ENCODE data around the gene FLT1. TPM values are rescaled to one million over a fixed set of nuclear protein-coding genes. Genes with fewer than 3 reads are reported as not detected.

Gene FLT1
- total and polyA plus RNA-seq, 3 experiments from 2014 or later: 2.4 to 2.7 TPM; not detected in 1

DNA sequence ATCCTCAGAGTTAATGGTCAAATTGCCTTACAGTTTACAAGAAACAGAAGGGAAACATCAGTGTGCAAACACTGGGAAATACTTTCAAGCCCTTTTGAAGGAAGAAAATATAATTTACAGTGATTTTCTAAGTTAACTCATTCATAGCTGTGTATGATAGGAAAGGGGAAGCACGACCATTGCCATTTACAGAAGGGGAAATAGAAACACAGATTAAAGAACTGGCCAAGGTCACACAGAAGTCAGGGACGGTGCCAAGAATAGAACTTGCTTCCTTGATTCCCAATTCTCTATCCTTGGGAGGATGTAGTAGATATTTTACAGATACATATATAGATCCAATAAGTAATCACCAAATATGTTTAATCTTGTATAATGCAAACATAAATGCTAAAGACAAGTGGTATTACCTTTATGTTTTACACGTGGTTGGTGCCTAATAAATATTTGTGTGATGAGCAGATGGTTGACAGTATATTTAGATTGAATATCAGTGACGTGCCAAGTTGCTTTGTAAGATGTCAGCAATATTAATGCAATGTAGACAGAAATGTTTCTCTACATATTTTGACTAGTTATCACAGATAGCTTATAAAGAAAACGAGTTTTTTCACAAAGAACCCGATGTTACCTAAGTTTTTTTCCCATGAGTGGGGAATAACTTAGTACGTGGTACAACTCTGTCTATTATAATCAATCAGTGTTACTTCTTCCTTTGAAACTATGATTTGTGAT lies 73.1 kb downstream of the FLT1 start:
- POLR2A ChIA-PET: no interaction called here

DNA sequence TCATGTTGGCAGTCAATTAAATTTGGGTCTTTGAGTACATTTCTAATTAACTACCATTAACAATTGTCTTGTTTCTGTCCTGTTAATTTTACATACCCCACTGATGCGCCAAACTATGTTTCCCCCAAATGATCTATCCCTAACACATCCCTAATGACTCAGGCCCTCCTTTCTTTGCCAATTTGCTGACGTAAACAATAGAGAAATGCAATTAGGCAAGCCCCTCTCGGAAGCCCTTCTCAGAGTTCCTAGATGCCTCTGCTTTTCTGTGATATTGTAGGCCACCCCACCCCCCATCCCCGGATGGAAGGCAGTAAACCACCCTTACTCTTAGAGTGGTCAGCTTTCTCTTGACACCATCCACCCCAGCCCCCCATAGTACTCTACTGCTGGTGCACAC lies 74.2 kb downstream of the FLT1 start:
- POLR2A ChIA-PET: no interaction called here
- H3K4me1 Mint-ChIP-seq: peaks cover 13 to 15% (median 15%) of the 10 kb centered on the region in 3 donors
- no peaks in the 10 kb centered on the region for H3K9me3 ChIP-seq (ENCODE audit: low read length)

More for the DNA sequence above, 73.1 kb downstream of the FLT1 start:
- H3K27ac Mint-ChIP-seq: no peak overlapping the region
- Histone ChIP-seq H3K4me1 (ENCODE audit: insufficient read depth, low read length) (peaks cover 11% of the 10 kb centered on the region), H3K27ac (ENCODE audit: low read depth, low read length) (no peak overlapping the region), H3K27me3 (ENCODE audit: insufficient read depth, low read length, poor library complexity, severe bottlenecking) (no peaks in the 10 kb centered on the region), H3K9me3 (ENCODE audit: low read length) (no peaks in the 10 kb centered on the region), H3K36me3 (ENCODE audit: insufficient read depth, low read length) (no peaks in the 10 kb centered on the region), H3K4me3 (ENCODE audit: low read length) (no peak overlapping the region)
- no peaks in the 10 kb centered on the region for H3K36me3 Mint-ChIP-seq
- no peaks in the 10 kb centered on the region for H3K9me3 Mint-ChIP-seq
- no peak for DNase-seq
- no peak overlapping the region for H3K4me3 Mint-ChIP-seq
- H3K4me1 Mint-ChIP-seq: peaks cover 13 to 15% (median 15%) of the 10 kb centered on the region in 3 donors
- CTCF ChIA-PET: no interaction called here
- peaks cover 0 to 24% of the 10 kb centered on the region in 2 donors for H3K27me3 Mint-ChIP-seq

DNA sequence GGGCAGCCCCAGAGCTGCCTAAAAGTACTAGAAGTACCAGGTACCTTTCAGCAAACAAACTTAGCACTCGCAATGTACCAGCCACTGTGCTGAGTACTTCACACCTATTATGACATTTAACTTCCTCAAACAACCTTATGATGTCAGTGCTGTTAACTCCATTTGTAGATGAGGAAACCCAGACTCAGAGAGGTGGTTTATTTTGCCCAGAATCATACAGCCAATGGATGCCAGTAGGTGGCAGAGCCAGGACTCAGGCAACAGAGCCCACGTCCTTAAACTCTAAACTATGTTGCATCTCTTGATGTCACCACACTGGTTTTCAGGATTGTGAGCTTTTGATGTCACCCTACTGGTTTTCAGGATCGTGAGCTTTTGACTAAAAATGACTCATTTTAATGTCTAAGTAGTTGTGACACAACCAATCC lies 78.9 kb downstream of the FLT1 start:
- no peak overlapping the region for H3K27ac ChIP-seq (ENCODE audit: low read depth, low read length)
- Mint-ChIP-seq H3K27ac (no peak overlapping the region), H3K4me3 (no peak overlapping the region), H3K4me1 (no peaks in the 10 kb centered on the region), H3K27me3 (peaks cover 0 to 30% of the 10 kb centered on the region in 2 donors), H3K9me3 (no peaks in the 10 kb centered on the region), H3K36me3 (no peaks in the 10 kb centered on the region)
- ChIA-PET POLR2A (no interaction called here), CTCF (no interaction called here)
- H3K4me1 ChIP-seq (ENCODE audit: insufficient read depth, low read length): no peaks in the 10 kb centered on the region
- no peak overlapping the region for H3K4me3 ChIP-seq (ENCODE audit: low read length)
- no peaks in the 10 kb centered on the region for H3K36me3 ChIP-seq (ENCODE audit: insufficient read depth, low read length)
- H3K9me3 ChIP-seq (ENCODE audit: low read length): no peaks in the 10 kb centered on the region
- DNase-seq: no peak
- no peaks in the 10 kb centered on the region for H3K27me3 ChIP-seq (ENCODE audit: insufficient read depth, low read length, poor library complexity, severe bottlenecking)

More for the DNA sequence above, 74.2 kb downstream of the FLT1 start:
- CTCF ChIA-PET: no interaction called here
- H3K4me3 ChIP-seq (ENCODE audit: low read length): no peak overlapping the region
- no peak overlapping the region for H3K27ac ChIP-seq (ENCODE audit: low read depth, low read length)
- DNase-seq: no peak
- Mint-ChIP-seq H3K27me3 (peaks cover 0 to 18% of the 10 kb centered on the region in 2 donors), H3K36me3 (no peaks in the 10 kb centered on the region), H3K4me3 (no peak overlapping the region), H3K9me3 (no peaks in the 10 kb centered on the region), H3K27ac (no peak overlapping the region)
- H3K27me3 ChIP-seq (ENCODE audit: insufficient read depth, low read length, poor library complexity, severe bottlenecking): no peaks in the 10 kb centered on the region
- peaks cover 11% of the 10 kb centered on the region for H3K4me1 ChIP-seq (ENCODE audit: insufficient read depth, low read length)
- no peaks in the 10 kb centered on the region for H3K36me3 ChIP-seq (ENCODE audit: insufficient read depth, low read length)

DNA sequence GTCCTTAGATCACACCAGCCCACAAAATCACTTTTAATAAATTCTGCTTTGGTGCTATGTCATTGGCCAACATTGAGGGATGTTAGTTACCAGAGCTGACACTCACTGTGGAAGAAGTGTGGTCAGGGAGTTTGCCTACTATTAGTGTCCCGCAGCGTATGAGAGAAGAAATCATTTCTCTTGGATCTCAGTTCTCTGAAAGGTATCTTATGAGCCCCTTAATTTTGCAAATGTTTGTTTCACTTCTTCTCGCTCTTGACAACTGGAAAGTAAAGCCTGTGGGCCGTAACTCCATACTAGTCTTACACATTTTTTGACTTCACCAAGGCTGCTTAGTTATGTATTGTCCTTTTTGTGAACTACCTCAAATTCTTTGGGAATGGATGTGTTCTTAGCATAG lies 80.9 kb downstream of the FLT1 start:
- H3K27me3 Mint-ChIP-seq: peaks cover 4 to 30% of the 10 kb centered on the region in 2 donors
- no peak overlapping the region for H3K4me3 ChIP-seq (ENCODE audit: low read length)
- no peaks in the 10 kb centered on the region for H3K36me3 Mint-ChIP-seq
- H3K9me3 ChIP-seq (ENCODE audit: low read length): no peaks in the 10 kb centered on the region
- H3K36me3 ChIP-seq (ENCODE audit: insufficient read depth, low read length): no peaks in the 10 kb centered on the region
- H3K4me3 Mint-ChIP-seq: no peak overlapping the region
- no peaks in the 10 kb centered on the region for H3K9me3 Mint-ChIP-seq
- POLR2A ChIA-PET: no interaction called here
- no peaks in the 10 kb centered on the region for H3K4me1 Mint-ChIP-seq
- DNase-seq: no peak
- no peaks in the 10 kb centered on the region for H3K27me3 ChIP-seq (ENCODE audit: insufficient read depth, low read length, poor library complexity, severe bottlenecking)
- H3K27ac Mint-ChIP-seq: no peak overlapping the region
- CTCF ChIA-PET: no interaction called here
- H3K27ac ChIP-seq (ENCODE audit: low read depth, low read length): no peak overlapping the region
- no peaks in the 10 kb centered on the region for H3K4me1 ChIP-seq (ENCODE audit: insufficient read depth, low read length)

DNA sequence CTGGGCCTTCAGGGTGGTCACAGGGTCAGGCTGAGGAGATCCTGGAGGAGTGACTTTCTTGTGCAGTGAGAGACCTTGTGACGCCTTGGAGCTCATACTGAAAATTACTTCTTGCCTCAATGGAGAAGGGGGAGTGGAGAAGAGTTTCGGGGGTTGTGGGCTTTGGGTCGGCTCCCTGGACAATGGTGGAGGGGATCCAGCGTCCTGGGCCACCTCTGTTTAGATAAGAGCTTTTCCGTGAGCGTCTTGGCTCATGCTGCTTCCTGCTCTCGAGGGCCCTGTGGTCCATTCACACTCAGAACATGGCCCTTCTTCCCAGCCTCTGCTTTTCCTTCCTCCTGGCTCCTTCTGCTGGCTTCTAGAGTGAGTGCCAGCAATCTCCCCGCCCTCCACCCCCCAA lies 81.9 kb downstream of the FLT1 start:
- Histone ChIP-seq H3K4me3 (ENCODE audit: low read length) (no peak overlapping the region), H3K9me3 (ENCODE audit: low read length) (no peaks in the 10 kb centered on the region), H3K27me3 (ENCODE audit: insufficient read depth, low read length, poor library complexity, severe bottlenecking) (no peaks in the 10 kb centered on the region), H3K4me1 (ENCODE audit: insufficient read depth, low read length) (no peaks in the 10 kb centered on the region), H3K36me3 (ENCODE audit: insufficient read depth, low read length) (no peaks in the 10 kb centered on the region), H3K27ac (ENCODE audit: low read depth, low read length) (no peak overlapping the region)
- peaks cover 4 to 30% of the 10 kb centered on the region in 2 donors for H3K27me3 Mint-ChIP-seq
- H3K4me3 Mint-ChIP-seq: no peak overlapping the region
- ChIA-PET CTCF (no interaction called here), POLR2A (no interaction called here)
- no peak overlapping the region for H3K27ac Mint-ChIP-seq
- H3K36me3 Mint-ChIP-seq: no peaks in the 10 kb centered on the region
- no peaks in the 10 kb centered on the region for H3K9me3 Mint-ChIP-seq
- DNase-seq: no peak
- peaks cover 0 to 6% (median 4%) of the 10 kb centered on the region in 3 donors for H3K4me1 Mint-ChIP-seq

DNA sequence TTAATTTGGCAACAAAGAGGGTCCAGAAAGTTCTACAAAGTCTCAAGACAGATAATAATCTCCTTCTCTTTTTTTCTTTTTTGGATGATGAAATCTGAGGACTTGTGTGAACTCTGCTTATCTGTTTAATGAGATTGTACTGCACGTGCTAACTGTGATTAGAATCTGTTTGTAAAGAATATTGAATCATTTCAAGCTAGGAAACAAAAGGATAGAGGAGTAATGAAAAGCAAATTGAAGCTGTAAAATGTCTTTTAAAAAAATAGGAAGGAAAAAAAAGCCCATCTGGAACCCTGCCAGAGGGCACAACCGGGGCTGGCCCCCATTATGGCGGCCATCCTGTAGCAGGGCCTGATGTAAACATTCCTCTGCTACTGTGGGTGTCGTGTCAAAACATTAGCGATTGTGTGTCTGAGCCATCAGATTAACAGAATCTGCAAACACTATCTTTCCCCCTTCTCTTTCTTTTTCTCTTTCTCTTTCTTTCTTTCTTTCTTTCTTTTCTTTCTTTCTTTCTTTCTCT lies 83.0 kb downstream of the FLT1 start:
- H3K36me3 ChIP-seq (ENCODE audit: insufficient read depth, low read length): no peaks in the 10 kb centered on the region
- Mint-ChIP-seq H3K9me3 (no peaks in the 10 kb centered on the region), H3K36me3 (no peaks in the 10 kb centered on the region), H3K27ac (no peak overlapping the region), H3K4me1 (peaks cover 0 to 6% (median 4%) of the 10 kb centered on the region in 3 donors), H3K4me3 (no peak overlapping the region), H3K27me3 (peaks cover 6 to 27% of the 10 kb centered on the region in 2 donors)
- no peaks in the 10 kb centered on the region for H3K4me1 ChIP-seq (ENCODE audit: insufficient read depth, low read length)
- no peak overlapping the region for H3K4me3 ChIP-seq (ENCODE audit: low read length)
- no peak overlapping the region for H3K27ac ChIP-seq (ENCODE audit: low read depth, low read length)
- no peaks in the 10 kb centered on the region for H3K9me3 ChIP-seq (ENCODE audit: low read length)
- POLR2A ChIA-PET: no interaction called here
- no peak for DNase-seq
- CTCF ChIA-PET: no interaction called here
- H3K27me3 ChIP-seq (ENCODE audit: insufficient read depth, low read length, poor library complexity, severe bottlenecking): no peaks in the 10 kb centered on the region

DNA sequence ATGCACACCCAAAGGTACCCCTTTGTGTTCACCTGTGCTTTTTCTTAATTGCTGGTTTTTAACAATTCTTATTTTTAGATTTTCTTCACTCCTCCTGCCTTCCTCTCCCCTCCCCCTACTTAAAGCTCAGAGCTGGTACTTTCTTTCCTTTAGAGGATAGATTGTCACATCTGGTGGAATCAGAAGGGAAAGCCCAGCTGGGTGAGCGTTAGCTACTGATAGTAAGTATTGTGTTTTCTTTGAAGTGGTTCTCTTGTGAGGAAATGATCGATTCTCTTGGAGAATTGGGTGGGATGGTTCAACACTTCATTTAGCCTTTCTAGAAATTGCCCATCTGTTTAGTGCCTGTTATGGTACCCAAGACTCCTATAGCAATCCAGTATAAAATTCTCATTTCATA lies 84.8 kb downstream of the FLT1 start:
- H3K27ac Mint-ChIP-seq: no peak overlapping the region
- no peaks in the 10 kb centered on the region for H3K9me3 ChIP-seq (ENCODE audit: low read length)
- no peaks in the 10 kb centered on the region for H3K36me3 Mint-ChIP-seq
- DNase-seq: no peak
- CTCF ChIA-PET: no interaction called here
- H3K27me3 ChIP-seq (ENCODE audit: insufficient read depth, low read length, poor library complexity, severe bottlenecking): no peaks in the 10 kb centered on the region
- H3K4me1 Mint-ChIP-seq: peaks cover 0 to 6% (median 4%) of the 10 kb centered on the region in 3 donors
- no peak overlapping the region for H3K4me3 ChIP-seq (ENCODE audit: low read length)
- peaks cover 6 to 23% of the 10 kb centered on the region in 2 donors for H3K27me3 Mint-ChIP-seq
- POLR2A ChIA-PET: no interaction called here
- H3K4me1 ChIP-seq (ENCODE audit: insufficient read depth, low read length): no peaks in the 10 kb centered on the region
- no peak overlapping the region for H3K27ac ChIP-seq (ENCODE audit: low read depth, low read length)
- no peaks in the 10 kb centered on the region for H3K9me3 Mint-ChIP-seq
- H3K36me3 ChIP-seq (ENCODE audit: insufficient read depth, low read length): no peaks in the 10 kb centered on the region
- no peak overlapping the region for H3K4me3 Mint-ChIP-seq

DNA sequence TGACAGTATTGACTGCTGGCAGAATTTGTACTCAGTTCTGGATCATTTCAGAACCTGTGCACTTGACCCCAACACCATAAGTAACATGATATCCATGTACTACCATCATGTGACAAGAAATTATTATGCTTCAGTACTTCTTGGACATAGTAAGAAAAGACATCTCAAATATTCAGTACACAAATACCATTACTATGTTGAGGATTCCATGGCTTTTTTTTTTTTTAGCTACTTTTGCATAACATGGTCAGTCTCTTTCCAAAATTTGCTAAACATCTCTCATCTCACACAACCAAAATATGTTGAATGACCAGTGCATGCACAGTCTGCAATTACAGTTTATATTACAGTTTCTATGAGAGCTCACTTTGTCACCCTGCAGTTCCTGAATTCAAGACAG lies 85.3 kb downstream of the FLT1 start:
- Mint-ChIP-seq H3K27ac (no peak overlapping the region), H3K4me3 (no peak overlapping the region), H3K4me1 (peaks cover 0 to 6% (median 4%) of the 10 kb centered on the region in 3 donors), H3K27me3 (peaks cover 6 to 23% of the 10 kb centered on the region in 2 donors), H3K36me3 (no peaks in the 10 kb centered on the region), H3K9me3 (no peaks in the 10 kb centered on the region)
- CTCF ChIA-PET: no interaction called here
- H3K27me3 ChIP-seq (ENCODE audit: insufficient read depth, low read length, poor library complexity, severe bottlenecking): no peaks in the 10 kb centered on the region
- no peaks in the 10 kb centered on the region for H3K36me3 ChIP-seq (ENCODE audit: insufficient read depth, low read length)
- H3K4me3 ChIP-seq (ENCODE audit: low read length): no peak overlapping the region
- H3K9me3 ChIP-seq (ENCODE audit: low read length): no peaks in the 10 kb centered on the region
- POLR2A ChIA-PET: no interaction called here
- DNase-seq: no peak
- no peak overlapping the region for H3K27ac ChIP-seq (ENCODE audit: low read depth, low read length)
- H3K4me1 ChIP-seq (ENCODE audit: insufficient read depth, low read length): no peaks in the 10 kb centered on the region

Measured in CD8-positive, alpha-beta memory T cell (primary cell).